T-helper 9 cell (primary cell): ENCODE results near the gene RARS1.

Source experiments
- DNase-seq: peaks from one replicate; pipeline ENCODE4 v3.0.0-alpha.2; 2020

RARS1 gene

DNA sequence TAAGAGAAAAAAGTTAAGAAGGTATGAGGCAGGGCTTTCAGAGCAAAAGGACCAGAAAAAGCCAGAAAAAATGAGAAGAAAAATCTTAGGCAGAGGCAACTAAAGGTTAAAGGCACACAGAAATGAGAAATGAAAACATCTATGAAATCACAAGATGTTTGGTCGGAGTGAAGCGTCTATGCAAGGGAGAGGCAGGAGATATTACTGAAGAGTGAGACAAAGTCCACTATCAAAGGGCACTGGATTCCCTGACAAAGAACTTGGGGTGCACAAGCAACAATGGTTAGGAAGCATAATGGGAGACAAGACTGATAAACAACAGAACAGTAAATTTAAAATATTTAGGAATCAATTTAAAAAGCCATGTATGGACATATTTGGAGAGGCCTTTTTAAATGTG lies 76.0 kb downstream of the RARS1 start:
- DNase-seq = no peak

DNA sequence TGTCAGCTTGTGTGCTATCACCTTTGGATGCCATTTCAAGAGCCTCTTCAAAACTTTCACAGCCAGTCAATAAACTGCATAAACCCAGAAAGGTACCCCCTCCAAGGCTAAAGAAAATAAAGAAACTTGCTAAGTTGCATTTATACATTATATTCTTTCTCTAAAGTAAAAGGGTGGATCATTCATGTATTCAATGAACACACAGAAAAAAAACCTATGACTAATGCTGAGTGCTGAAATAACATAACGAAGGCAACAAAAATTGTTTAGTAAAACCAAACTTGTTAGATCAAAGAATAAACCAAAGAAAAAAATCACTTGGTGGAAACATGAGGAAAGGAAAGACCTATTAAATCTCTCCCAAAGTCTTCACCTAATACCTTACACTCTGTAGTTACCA lies 77.7 kb downstream of the RARS1 start:
- DNase-seq = no peak

DNA sequence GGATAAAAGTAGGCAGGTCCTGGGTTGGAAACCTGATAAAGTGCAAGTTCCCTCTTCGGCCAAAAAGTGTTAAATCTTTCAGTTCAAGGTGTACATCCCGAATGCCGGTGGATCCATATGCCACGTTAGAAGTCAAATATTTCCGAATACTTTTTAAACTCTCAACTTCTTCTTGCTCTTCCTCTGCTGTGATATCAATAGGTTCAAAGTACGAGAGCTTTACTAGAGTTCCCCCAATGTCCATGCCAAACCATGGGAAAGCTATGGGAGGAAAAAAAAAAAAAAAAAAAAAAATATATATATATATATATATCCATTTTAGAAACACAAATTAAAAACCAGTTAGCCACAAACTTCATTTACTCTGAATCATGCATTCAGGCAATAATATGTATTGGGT lies 82.5 kb downstream of the RARS1 start:
- DNase-seq = no peak
